Large intestine (tissue), 3 donors: ENCODE data around the gene KRT14. TPM values are rescaled to one million over a fixed set of nuclear protein-coding genes. Genes with fewer than 3 reads are reported as not detected.
"Not testable (repeated sequence)": the region's sequence is repeated elsewhere in the genome, so short reads cannot be mapped to it uniquely, and the experiment has no call there.

Source experiments
- DNase-seq, 2 donors: peaks; one replicate each; pipeline versions ENCODE4 v3.0.0 to v3.0.0-alpha.2; 2013
- H3K27ac ChIP-seq: one replicate; pipeline ENCODE4 v1.5.1; 2013; ENCODE audit warnings: low read length
- H3K27me3 ChIP-seq: 2 replicates; pipeline ENCODE4 v1.6.1; 2013; ENCODE audit warnings: low read length; ENCODE audit not compliant: control insufficient read depth, insufficient read depth
- H3K36me3 ChIP-seq: 2 replicates; pipeline ENCODE4 v1.6.1; 2013; ENCODE audit warnings: low read length; ENCODE audit not compliant: control insufficient read depth, insufficient read depth
- H3K4me1 ChIP-seq: one replicate; pipeline ENCODE4 v1.6.1; 2013; ENCODE audit warnings: low read length; ENCODE audit not compliant: control insufficient read depth, insufficient read depth
- H3K4me3 ChIP-seq: one replicate; pipeline ENCODE4 v1.5.1; 2013; ENCODE audit warnings: low read length
- H3K9me3 ChIP-seq: one replicate; pipeline ENCODE4 v1.6.1; 2013; ENCODE audit warnings: mild to moderate bottlenecking, low read depth, low read length, moderate library complexity; ENCODE audit not compliant: control insufficient read depth
- WGBS: methylation state at CpG from one replicate; pipeline ENCODE4 v1.1.5; 2013; ENCODE audit warnings: low lambda C conversion rate; ENCODE audit not compliant: insufficient coverage; 5-methylcytosine and 5-hydroxymethylcytosine counted together
- polyA plus RNA-seq: library from polyadenylated mRNA; unstranded; fragments of 120-200 nt; gene quantifications from one replicate; pipeline ENCODE4 v1.2.1, GENCODE V29; 2013

The KRT14 gene
- polyA plus RNA-seq, 1 donor: 0.07 TPM

- no CpG with 5 or more reads among the region's 5 CpGs for WGBS
Measured at GRCh38 chr17:41544935-41545334, 41.8 kb downstream of the KRT14 start.

DNA sequence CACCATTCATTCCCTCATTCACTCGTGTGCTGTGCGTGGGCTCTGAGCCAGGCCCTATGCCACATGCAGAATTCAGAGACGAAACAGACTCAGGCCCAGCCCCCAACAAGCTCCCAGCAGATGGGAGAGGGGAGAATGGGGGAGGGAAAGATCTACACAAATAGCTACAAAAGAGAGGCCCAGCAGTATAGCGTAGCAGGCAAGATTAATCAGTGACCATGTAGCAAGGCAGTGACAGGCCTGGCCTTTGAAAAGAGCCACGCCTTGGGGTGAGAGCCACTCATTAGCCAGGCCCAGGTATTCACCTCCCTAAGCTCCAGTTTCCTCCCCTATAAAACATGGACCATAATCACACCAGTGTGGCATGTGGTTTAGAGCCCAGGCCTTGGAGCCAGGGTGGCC, 42.2 kb downstream of the KRT14 start:
- Histone ChIP-seq H3K27ac (peak overlapping the region; percentile 16), H3K27me3 (peaks cover 41% of the 10 kb centered on the region), H3K36me3 (no peaks in the 10 kb centered on the region), H3K4me1 (peaks cover 28% of the 10 kb centered on the region), H3K4me3 (no peak overlapping the region), H3K9me3 (peaks cover 5% of the 10 kb centered on the region)
- DNase-seq: peak in 1 of 2 donors; percentile 79
- no CpG with 5 or more reads among the region's 5 CpGs for WGBS

More at GRCh38 chr17:41544935-41545334, 41.8 kb downstream of the KRT14 start:
- Histone ChIP-seq H3K4me3 (no peak overlapping the region), H3K27ac (peak overlapping the region; percentile 16), H3K9me3 (peaks cover 5% of the 10 kb centered on the region), H3K27me3 (peaks cover 38% of the 10 kb centered on the region), H3K36me3 (no peaks in the 10 kb centered on the region), H3K4me1 (peaks cover 32% of the 10 kb centered on the region)
- DNase-seq: no peak

GRCh38 chr17:41542786-41543185, 43.9 kb downstream of the KRT14 start:
- H3K4me3 ChIP-seq, DNase-seq, H3K9me3 ChIP-seq, H3K27ac ChIP-seq, H3K36me3 ChIP-seq: not testable (repeated sequence)
- H3K4me1 ChIP-seq: peaks cover 16% of the 10 kb centered on the region
- H3K27me3 ChIP-seq: peaks cover 49% of the 10 kb centered on the region
- 23% methylated on average over 4 of the region's 10 CpGs for WGBS

DNA sequence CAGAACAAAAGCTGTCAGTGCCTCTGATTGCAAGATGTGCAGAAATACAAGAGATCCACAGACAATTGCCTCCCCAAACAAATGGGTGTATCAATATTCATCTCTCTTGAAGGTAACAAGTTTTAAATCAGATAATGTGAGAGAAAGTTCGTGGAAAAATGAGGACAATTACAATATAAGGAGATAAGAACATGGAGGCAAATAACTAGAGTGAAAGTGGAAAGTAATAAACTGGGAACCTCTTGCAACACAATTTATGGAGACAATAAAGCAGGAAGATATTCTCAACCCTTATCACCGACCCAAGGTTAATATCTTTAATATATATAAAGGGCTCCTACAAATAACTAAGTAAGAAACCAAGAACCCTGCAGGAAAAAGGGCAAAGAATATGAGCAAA, 44.3 kb downstream of the KRT14 start:
- no CpG with 5 or more reads among the region's 2 CpGs for WGBS
- no peaks in the 10 kb centered on the region for H3K36me3 ChIP-seq
- DNase-seq: peak in 1 of 2 donors; percentile 81
- peaks cover 51% of the 10 kb centered on the region for H3K27me3 ChIP-seq
- peaks cover 16% of the 10 kb centered on the region for H3K4me1 ChIP-seq
- H3K9me3 ChIP-seq: peaks cover 5% of the 10 kb centered on the region
- H3K27ac ChIP-seq: no peak overlapping the region
- no peak overlapping the region for H3K4me3 ChIP-seq

- no CpG with 5 or more reads among the region's 10 CpGs for WGBS
- peaks cover 53% of the 10 kb centered on the region for H3K27me3 ChIP-seq
- peaks cover 22% of the 10 kb centered on the region for H3K4me1 ChIP-seq
- H3K9me3 ChIP-seq: no peaks in the 10 kb centered on the region
- DNase-seq: no peak
- H3K4me3 ChIP-seq: no peak overlapping the region
- H3K36me3 ChIP-seq: no peaks in the 10 kb centered on the region
- no peak overlapping the region for H3K27ac ChIP-seq
Measured at GRCh38 chr17:41540921-41541625, 45.6 kb downstream of the KRT14 start.

GRCh38 chr17:41539979-41540701, 46.6 kb downstream of the KRT14 start:
- Histone ChIP-seq H3K27ac (no peak overlapping the region), H3K36me3 (no peaks in the 10 kb centered on the region), H3K4me3 (no peak overlapping the region), H3K9me3 (no peaks in the 10 kb centered on the region), H3K27me3 (peaks cover 61% of the 10 kb centered on the region), H3K4me1 (peaks cover 28% of the 10 kb centered on the region)
- WGBS: no CpG with 5 or more reads among the region's 7 CpGs
- DNase-seq: no peak

DNA sequence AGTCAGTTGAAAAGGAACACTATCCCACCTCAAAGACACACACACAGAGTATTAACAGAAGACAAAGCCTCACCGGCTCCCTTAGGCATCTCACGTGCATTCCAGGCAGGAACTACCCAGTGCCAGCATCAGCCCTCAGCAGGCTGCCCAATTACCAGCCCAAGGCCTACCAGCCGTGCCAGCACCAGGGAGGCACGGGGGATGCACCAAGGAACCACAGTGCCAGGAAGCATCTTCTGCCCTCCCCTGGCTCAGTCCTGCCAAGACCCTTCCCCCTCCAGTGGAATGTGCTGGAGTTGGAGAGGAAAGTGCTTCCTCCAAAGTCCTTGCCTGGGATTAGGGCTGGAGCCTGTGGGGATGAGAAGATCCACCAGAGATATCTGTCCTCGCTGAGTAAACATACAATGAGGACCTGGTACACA, 47.6 kb downstream of the KRT14 start:
- H3K27ac ChIP-seq: no peak overlapping the region
- H3K36me3 ChIP-seq: no peaks in the 10 kb centered on the region
- peaks cover 61% of the 10 kb centered on the region for H3K27me3 ChIP-seq
- no CpG with 5 or more reads among the region's 5 CpGs for WGBS
- no peak for DNase-seq
- H3K4me3 ChIP-seq: no peak overlapping the region
- no peaks in the 10 kb centered on the region for H3K9me3 ChIP-seq
- peaks cover 18% of the 10 kb centered on the region for H3K4me1 ChIP-seq

DNA sequence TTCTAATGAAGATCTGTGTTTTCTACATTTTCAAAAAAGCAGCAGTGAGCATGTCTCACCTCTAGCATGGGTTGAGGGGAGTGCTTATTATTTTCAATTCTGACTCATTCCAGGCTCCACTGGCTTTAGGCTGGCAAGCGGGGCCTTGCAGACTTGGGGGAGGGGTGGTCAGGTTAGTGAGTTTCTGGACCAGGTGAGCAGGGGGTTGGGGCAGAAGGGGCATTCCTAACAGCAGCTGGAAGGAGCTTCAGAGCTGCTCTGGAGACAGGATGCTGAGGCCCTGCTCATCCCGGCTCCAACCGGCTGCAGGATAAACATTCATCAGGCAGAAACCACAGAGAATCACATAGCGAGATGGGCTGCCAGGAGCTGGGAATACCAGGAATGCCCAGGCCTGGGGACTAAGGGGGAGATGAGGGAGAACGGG, 48.1 kb downstream of the KRT14 start:
- Histone ChIP-seq H3K27ac (no peak overlapping the region), H3K27me3 (peaks cover 63% of the 10 kb centered on the region), H3K36me3 (no peaks in the 10 kb centered on the region), H3K9me3 (no peaks in the 10 kb centered on the region), H3K4me1 (peaks cover 17% of the 10 kb centered on the region), H3K4me3 (no peak overlapping the region)
- WGBS: no CpG with 5 or more reads among the region's 5 CpGs
- DNase-seq: no peak

- H3K4me1 ChIP-seq: peaks cover 17% of the 10 kb centered on the region
- H3K36me3 ChIP-seq: no peaks in the 10 kb centered on the region
- H3K4me3 ChIP-seq: no peak overlapping the region
- no peak for DNase-seq
- no CpG with 5 or more reads among the region's 9 CpGs for WGBS
- no peak overlapping the region for H3K27ac ChIP-seq
- no peaks in the 10 kb centered on the region for H3K9me3 ChIP-seq
- peaks cover 66% of the 10 kb centered on the region for H3K27me3 ChIP-seq
Measured at GRCh38 chr17:41537990-41538389, 48.7 kb downstream of the KRT14 start.

- no CpG with 5 or more reads among the region's 7 CpGs for WGBS
- H3K27ac ChIP-seq: no peak overlapping the region
- H3K4me1 ChIP-seq: peaks cover 17% of the 10 kb centered on the region
Measured at GRCh38 chr17:41537614-41537954, 49.1 kb downstream of the KRT14 start.

More at GRCh38 chr17:41537614-41537954, 49.1 kb downstream of the KRT14 start:
- H3K4me3 ChIP-seq: no peak overlapping the region
- peaks cover 70% of the 10 kb centered on the region for H3K27me3 ChIP-seq
- no peaks in the 10 kb centered on the region for H3K9me3 ChIP-seq
- no peaks in the 10 kb centered on the region for H3K36me3 ChIP-seq
- DNase-seq: no peak
